ENCODE results near the gene HS3ST5. TPM values are rescaled to one million over a fixed set of nuclear protein-coding genes. Genes with fewer than 3 reads are reported as not detected.

HS3ST5 gene
- total and polyA plus RNA-seq, 2 experiments from 2014 or later, result 2.8 to 3.5 TPM

DNA sequence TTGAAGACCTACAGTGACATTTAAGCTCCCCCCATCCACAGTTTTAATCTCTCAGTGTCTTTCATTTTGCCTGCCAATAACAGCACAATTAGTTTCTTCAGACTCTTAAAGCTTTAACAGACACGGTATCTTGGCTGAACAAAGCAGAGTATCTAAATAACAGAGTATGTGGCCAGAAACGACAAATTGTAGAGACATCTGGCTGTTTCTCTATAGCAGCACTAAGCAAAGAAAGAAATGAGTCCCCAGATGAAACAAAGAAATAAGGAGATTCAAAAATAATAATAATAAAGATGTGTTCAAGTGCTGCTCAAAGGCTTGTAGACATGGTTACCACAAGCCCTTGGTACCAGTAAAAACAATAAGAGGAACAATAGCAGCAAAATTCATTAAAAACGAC is 274.1 kb downstream of the HS3ST5 start (continued):
- TF ChIP-seq REST (IDR thresholded peaks at IDR 0.05; ENCODE audit: unreplicated experiment) (no peak), NANOG (IDR thresholded peaks at IDR 0.05; ENCODE audit: borderline replicate concordance) (no peak)

DNA sequence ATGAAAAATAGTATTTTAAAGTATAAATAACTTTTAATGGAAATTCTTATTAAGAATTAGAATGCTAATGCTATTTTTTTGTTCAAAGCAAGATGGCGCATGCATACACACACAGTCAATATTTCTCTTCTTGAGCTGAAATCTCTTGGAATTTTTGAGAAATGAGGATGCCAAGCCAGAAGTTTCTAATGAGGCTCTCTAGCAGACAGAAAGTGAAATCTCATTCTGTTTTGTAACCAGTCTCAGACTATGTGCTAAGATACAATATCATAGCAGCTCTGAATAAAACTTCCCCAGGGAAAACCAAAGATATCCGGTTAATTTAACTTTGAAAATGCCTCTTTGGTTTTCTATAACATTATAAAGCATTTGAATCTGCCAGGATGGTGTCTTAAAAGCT is 274.7 kb downstream of the HS3ST5 start:
- Mint-ChIP-seq H3K4me3 (no peak overlapping the region), H3K4me1 (peaks cover 7% of the 10 kb centered on the region), H3K27ac (no peak overlapping the region), H3K27me3 (ENCODE audit: insufficient read depth, low read depth, poor library complexity) (no peaks in the 10 kb centered on the region), H3K9me3 (no peaks in the 10 kb centered on the region; the same call in 2 of the 3 replicates), H3K36me3 (ENCODE audit: low read depth) (0 out of 3 replicates have a peak, but pooled peaks cover 4% of the 10 kb centered on the region)
- H3K4me3 ChIP-seq, result no peak overlapping the region
- no peak overlapping the region for H3K4me2 ChIP-seq
- H3K79me2 ChIP-seq (replicated peaks; ENCODE audit: insufficient read depth), result no peaks in the 10 kb centered on the region
- H3F3A ChIP-seq (replicated peaks; ENCODE audit: low read depth), result no peaks in the 10 kb centered on the region
- DNase-seq (ENCODE audit: low spot score), result no peak
- no peak for ATAC-seq
- no peaks in the 10 kb centered on the region for H3K4me1 ChIP-seq (ENCODE audit: insufficient read depth)
- H4K20me1 ChIP-seq (replicated peaks; ENCODE audit: insufficient read depth), result no peaks in the 10 kb centered on the region
- TF ChIP-seq EZH2 (IDR thresholded peaks at IDR 0.05; ENCODE audit: low read depth, unreplicated experiment) (no peak), ETS1 (IDR thresholded peaks at IDR 0.05) (no peak)
- peaks cover 11% of the 10 kb centered on the region; the same call in 1 of the 2 replicates for H3K9me2 ChIP-seq (ENCODE audit: insufficient read depth)
- H3K27me3 ChIP-seq (ENCODE audit: insufficient read depth), result no peaks in the 10 kb centered on the region
- H3K36me3 ChIP-seq (ENCODE audit: insufficient read depth), result no peaks in the 10 kb centered on the region
- H3K27ac ChIP-seq (ENCODE audit: low read depth), result no peak overlapping the region
- H2AFZ ChIP-seq, result no peak overlapping the region

DNA sequence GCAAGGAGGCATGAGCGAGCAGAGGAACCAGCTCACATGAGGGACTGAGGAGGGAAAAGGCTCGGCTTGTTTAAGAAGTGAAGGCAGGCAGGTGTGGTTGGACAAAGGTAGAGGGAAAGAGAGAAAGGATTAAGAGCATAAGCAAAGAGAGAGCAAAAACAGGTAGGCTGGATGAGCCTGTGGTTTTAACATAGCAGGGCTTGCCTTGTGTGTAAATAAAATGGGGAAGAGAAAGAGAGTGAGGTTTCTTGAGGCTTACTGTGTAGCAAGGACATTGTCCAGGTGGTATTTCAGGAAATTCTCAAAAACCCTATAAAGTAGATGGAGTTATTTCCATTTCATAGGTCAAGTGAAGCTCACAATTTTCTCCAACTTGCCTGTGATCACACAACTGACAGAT is 278.0 kb downstream of the HS3ST5 start:
- no peaks in the 10 kb centered on the region for H3K9me3 Mint-ChIP-seq
- H3F3A ChIP-seq (replicated peaks; ENCODE audit: low read depth), result no peaks in the 10 kb centered on the region
- no peak for ATAC-seq
- H3K9me2 ChIP-seq (ENCODE audit: insufficient read depth), result peaks cover 11% of the 10 kb centered on the region; the same call in 1 of the 2 replicates
- H3K27ac ChIP-seq (ENCODE audit: low read depth), result no peak overlapping the region
- no peaks in the 10 kb centered on the region for H3K36me3 ChIP-seq (ENCODE audit: insufficient read depth)
- no peak overlapping the region for H3K4me2 ChIP-seq
- H3K4me1 ChIP-seq (ENCODE audit: insufficient read depth), result no peaks in the 10 kb centered on the region
- H3K27me3 ChIP-seq (ENCODE audit: insufficient read depth), result no peaks in the 10 kb centered on the region
- H3K36me3 Mint-ChIP-seq (ENCODE audit: low read depth), result no peaks in the 10 kb centered on the region
- no peak overlapping the region for H3K4me3 Mint-ChIP-seq
- H4K20me1 ChIP-seq (replicated peaks; ENCODE audit: insufficient read depth), result no peaks in the 10 kb centered on the region
- no peak overlapping the region for H3K27ac Mint-ChIP-seq
- peaks cover 7% of the 10 kb centered on the region for H3K4me1 Mint-ChIP-seq
- no peak overlapping the region for H3K4me3 ChIP-seq
- no peak overlapping the region for H2AFZ ChIP-seq
- TF ChIP-seq JUNB (IDR thresholded peaks at IDR 0.05; ENCODE audit: unreplicated experiment), result no peak
- no peak for TF ChIP-seq NANOG (IDR thresholded peaks at IDR 0.05; ENCODE audit: borderline replicate concordance)
- TF ChIP-seq EZH2phosphoT487 (IDR thresholded peaks at IDR 0.05; ENCODE audit: unreplicated experiment), result no peak
- TF ChIP-seq ETS1 (IDR thresholded peaks at IDR 0.05), result no peak
- no peak for TF ChIP-seq EZH2 (IDR thresholded peaks at IDR 0.05; ENCODE audit: low read depth, unreplicated experiment)
- no peak for TF ChIP-seq ZNF331 (CRISPR knock-in tag; IDR thresholded peaks at IDR 0.05; ENCODE audit: low read depth)
- DNase-seq (ENCODE audit: low spot score), result no peak
- no peaks in the 10 kb centered on the region for H3K27me3 Mint-ChIP-seq (ENCODE audit: insufficient read depth, low read depth, poor library complexity)
- no peaks in the 10 kb centered on the region for H3K79me2 ChIP-seq (replicated peaks; ENCODE audit: insufficient read depth)

All from GM23338 (cell line).